Transverse colon (tissue), 4 donors: Measurements from ENCODE around the gene CDYL. TPM values are rescaled to one million over a fixed set of nuclear protein-coding genes. Genes with fewer than 3 reads are reported as not detected.

Experiments used
- DNase-seq: peaks from one replicate; pipeline ENCODE4 v3.0.0-alpha.2; 2019
- H3K27ac ChIP-seq, 4 donors: fragments of 200-600 bp; sonication (generic); 2 replicates each; pipeline ENCODE4 v1.5.1; 2016 to 2018; ENCODE audit warnings: inconsistent platforms in 4 of 4
- H3K27me3 ChIP-seq: fragments of 200-600 bp; sonication (generic); 2 replicates; pipeline ENCODE4 v1.5.1; 2017; ENCODE audit warnings: inconsistent platforms
- H3K36me3 ChIP-seq, 4 donors: fragments of 200-600 bp; sonication (generic); 2 replicates each; pipeline ENCODE4 v1.5.1; 2017 to 2019; ENCODE audit warnings: inconsistent platforms in 4 of 4
- H3K4me1 ChIP-seq, 4 donors: fragments of 200-600 bp; sonication (generic); 2 replicates each; pipeline ENCODE4 v1.5.1; 2017 to 2020; ENCODE audit warnings: inconsistent platforms in 4 of 4
- H3K4me3 ChIP-seq, 4 donors: fragments of 200-600 bp; sonication (generic); 1 replicate in 1 of 4; 2 replicates in 3 of 4; pipeline versions ENCODE4 v1.5.1 to v1.6.1; 2017 to 2019; ENCODE audit warnings: inconsistent platforms in 4 of 4
- H3K9me3 ChIP-seq, 2 donors: fragments of 200-600 bp; sonication (generic); 2 replicates each; pipeline ENCODE4 v1.5.1; 2017 to 2019; ENCODE audit warnings: inconsistent platforms in 2 of 2
- CTCF ChIP-seq, 5 experiments: fragments of 200-600 bp in 3 of 5; fragments of 450-650 bp in 2 of 5; sonication (generic) in 3 of 5; IDR thresholded peaks; 1 replicate in 2 of 5; 2 replicates in 3 of 5; pipeline ENCODE4 v1.5.1; 2016 to 2017; ENCODE audit warnings: antibody characterized with exemption in 5 of 5, inconsistent platforms in 3 of 5, mild to moderate bottlenecking in 2 of 5, moderate library complexity in 1 of 5
- EP300 ChIP-seq: sonication (generic); formaldehyde crosslinking; IDR thresholded peaks from one replicate; pipeline ENCODE4 v1.6.1; 2017; ENCODE audit warnings: antibody characterized with exemption, low read depth
- POLR2A ChIP-seq: fragments of 450-650 bp; IDR thresholded peaks from one replicate; pipeline ENCODE4 v1.6.1; 2016; ENCODE audit warnings: antibody characterized with exemption, mild to moderate bottlenecking, moderate library complexity
- POLR2AphosphoS5 ChIP-seq, 3 donors: sonication (generic); formaldehyde crosslinking; IDR thresholded peaks; one replicate each; pipeline ENCODE4 v1.6.1; 2016; ENCODE audit warnings: antibody characterized with exemption in 3 of 3
- WGBS, 2 donors: methylation state at CpG; one replicate each; pipeline ENCODE4 v1.1.5; 2018; ENCODE audit warnings: low coverage in 1 of 2; 5-methylcytosine and 5-hydroxymethylcytosine counted together
- in situ Hi-C, 4 donors: fragments of 200-750 bp; cut with MboI; loops; one replicate each; pipeline versions ENCODE4 v1.15.0 to v1.15.1; 2017; ENCODE audit warnings: low sequenced_read_pairs in 3 of 4, low pct_ligation_motif_present in 1 of 4, low pct_unique_long_range_greater_than_20kb in 1 of 4
- intact Hi-C: fragments of 100-400 bp; cut with DNase I; formaldehyde crosslinking; loops from one replicate; pipeline ENCODE4 v1.15.1; 2023; ENCODE audit warnings: low total_unique reads
- total RNA-seq, 4 donors: library from RNA; depleted of rRNA; stranded (reverse); fragments of >200 nt; gene quantifications; one replicate each; pipeline ENCODE4 v1.1.0, GENCODE V29; 2016

CDYL gene
- total RNA-seq, 4 donors from 2014 or later = 23.6 to 40.8 (median 30.0) TPM

- Histone ChIP-seq H3K36me3 (no peaks in the 10 kb centered on the region), H3K27me3 (no peaks in the 10 kb centered on the region), H3K4me1 (peaks cover 2 to 39% (median 15%) of the 10 kb centered on the region in 4 donors), H3K9me3 (no peaks in the 10 kb centered on the region), H3K27ac (no peak overlapping the region), H3K4me3 (no peak overlapping the region)
- TF ChIP-seq POLR2AphosphoS5 (IDR thresholded peaks at IDR 0.05) (no peak), EP300 (no peak)
- DNase-seq = peak; percentile 20
- intact Hi-C loops (no loop called here), in situ Hi-C loops (loop anchor here in 1 of 4 donors (25.0 kb wide), 1 partner anchor 477 kb away; no protein-coding TSS in a partner anchor)
- 84 to 95% methylated on average over 4 to 14 of the region's 16 CpGs for WGBS, 2 donors
Measured at GRCh38 chr6:4788953-4789584, 12.9 kb downstream of the CDYL start.

GRCh38 chr6:4790158-4790899 lies 14.1 kb downstream of the CDYL start:
- peaks cover 8 to 51% (median 22%) of the 10 kb centered on the region in 4 donors for H3K4me1 ChIP-seq
- WGBS, 2 donors = 71 to 77% methylated on average over 5 of the region's 5 CpGs

GRCh38 chr6:4794140-4794707 lies 18.0 kb downstream of the CDYL start:
- H3K36me3 ChIP-seq = no peaks in the 10 kb centered on the region
- H3K4me1 ChIP-seq = peaks cover 8 to 43% (median 17%) of the 10 kb centered on the region in 4 donors
- in situ Hi-C loops = loop anchor here in 1 of 4 donors (25.0 kb wide), 1 partner anchor 482 kb away; no protein-coding TSS in a partner anchor
- DNase-seq = peak; percentile 44
- H3K4me3 ChIP-seq = no peak overlapping the region
- WGBS, 2 donors = 52 to 76% methylated on average over 15 of the region's 15 CpGs
- intact Hi-C loops = no loop called here
- peaks cover 0 to 1% of the 10 kb centered on the region in 2 donors for H3K9me3 ChIP-seq
- TF ChIP-seq POLR2AphosphoS5 (IDR thresholded peaks at IDR 0.05) = no peak
- TF ChIP-seq POLR2A = no peak
- no peak for TF ChIP-seq CTCF (IDR thresholded peaks at IDR 0.05)
- no peak for TF ChIP-seq EP300
- H3K27me3 ChIP-seq = no peaks in the 10 kb centered on the region
- peak overlapping the region in 2 of 4 donors; percentile 16 to 26 for H3K27ac ChIP-seq

More at GRCh38 chr6:4790158-4790899, 14.1 kb downstream of the CDYL start:
- DNase-seq = no peak
- intact Hi-C loops (no loop called here), in situ Hi-C loops (loop anchor here in 1 of 4 donors (25.0 kb wide), 1 partner anchor 478 kb away; no protein-coding TSS in a partner anchor)
- Histone ChIP-seq H3K27ac (no peak overlapping the region), H3K9me3 (no peaks in the 10 kb centered on the region), H3K4me3 (no peak overlapping the region), H3K36me3 (no peaks in the 10 kb centered on the region), H3K27me3 (no peaks in the 10 kb centered on the region)
- TF ChIP-seq POLR2A = no peak
- peak in 2 of 5 experiments; percentile 9 to 18 for TF ChIP-seq CTCF (IDR thresholded peaks at IDR 0.05)
- no peak for TF ChIP-seq EP300
- no peak for TF ChIP-seq POLR2AphosphoS5 (IDR thresholded peaks at IDR 0.05)

- 75 to 88% methylated on average over 1 to 2 of the region's 2 CpGs for WGBS, 2 donors
- TF ChIP-seq EP300 = no peak
- intact Hi-C loops (no loop called here), in situ Hi-C loops (loop anchor here in 1 of 4 donors (25.0 kb wide), 1 partner anchor 485 kb away; no protein-coding TSS in a partner anchor)
- H3K27me3 ChIP-seq = no peaks in the 10 kb centered on the region
- DNase-seq = no peak
- H3K9me3 ChIP-seq = peaks cover 0 to 9% of the 10 kb centered on the region in 2 donors
- peaks cover 0 to 61% (median 28%) of the 10 kb centered on the region in 4 donors for H3K4me1 ChIP-seq
- H3K36me3 ChIP-seq = no peaks in the 10 kb centered on the region
- no peak overlapping the region for H3K4me3 ChIP-seq
- no peak overlapping the region for H3K27ac ChIP-seq
Measured at GRCh38 chr6:4797587-4797986, 21.4 kb downstream of the CDYL start.
